Activated CD8-positive, alpha-beta T cell treated with anti-CD3 and anti-CD28 coated beads, Interleukin-2, amount 10 ng/mL, durations not matched to agents 7 days and 5 days (primary cell): ENCODE data around the gene AREL1. TPM values are rescaled to one million over a fixed set of nuclear protein-coding genes. Genes with fewer than 3 reads are reported as not detected.

Experiments used
- ATAC-seq: fragments of 150-1000 bp; cut with Tn5 transposase; one replicate; pipeline ENCODE4 v1.10.0; 2021; ENCODE audit warnings: moderate library complexity
- CTCF ChIA-PET: fragments of 350-600 bp; sonication (Branson Sonifier 250); formaldehyde crosslinking; loops from one replicate; lab custom pipeline; 2021; ENCODE audit warnings: antibody characterized with exemption; lab: Charles Lee
- POLR2A ChIA-PET: fragments of 350-600 bp; sonication (Branson Sonifier 250); formaldehyde crosslinking; loops from one replicate; lab custom pipeline; 2021; ENCODE audit warnings: antibody characterized with exemption; lab: Charles Lee
- DNase-seq: peaks from one replicate; pipeline ENCODE4 v3.0.0-alpha.2; 2020
- H3K27ac Mint-ChIP-seq: one replicate; pipeline ENCODE4 v1.8.0; 2021; ENCODE audit warnings: mild to moderate bottlenecking, mixed read lengths
- H3K27me3 Mint-ChIP-seq: one replicate; pipeline ENCODE4 v1.8.0; 2021; ENCODE audit warnings: low read depth, mixed read lengths
- H3K36me3 Mint-ChIP-seq: one replicate; pipeline ENCODE4 v1.8.0; 2021; ENCODE audit warnings: low read depth, mixed read lengths
- H3K4me1 Mint-ChIP-seq: one replicate; pipeline ENCODE4 v1.8.0; 2021; ENCODE audit warnings: low read depth, mixed read lengths
- H3K4me3 Mint-ChIP-seq: one replicate; pipeline ENCODE4 v1.8.0; 2021; ENCODE audit warnings: mild to moderate bottlenecking, mixed read lengths
- H3K9me3 Mint-ChIP-seq: one replicate; pipeline ENCODE4 v1.8.0; 2022; ENCODE audit warnings: mixed read lengths; ENCODE audit not compliant: insufficient read depth
- total RNA-seq, 2 experiments: library from RNA; stranded (reverse); gene quantifications; one replicate each; pipeline ENCODE4 v1.2.3, GENCODE V29; 2021

AREL1 gene
- total RNA-seq, 2 experiments from 2014 or later, result 44.1 to 44.9 TPM

DNA sequence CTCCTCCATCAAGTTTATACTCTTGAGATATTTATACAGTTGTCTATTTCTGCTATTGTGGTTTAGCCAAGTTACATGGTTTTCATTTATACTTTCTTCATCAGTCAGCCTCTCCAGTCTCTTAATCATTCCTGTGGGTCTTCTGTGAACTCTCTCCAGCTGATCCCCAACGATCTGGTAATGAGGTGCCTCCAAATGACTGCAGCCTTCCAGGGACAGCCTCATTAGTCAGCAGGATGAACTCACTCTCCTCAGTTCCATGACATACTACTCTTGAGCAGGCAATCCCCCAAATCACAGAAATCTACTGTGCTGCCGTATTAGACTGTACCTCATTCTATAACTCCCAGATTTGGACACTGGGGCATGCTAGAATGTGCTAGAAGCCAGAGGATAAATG is 15.3 kb downstream of the AREL1 start:
- H3K27me3 Mint-ChIP-seq, result no peaks in the 10 kb centered on the region
- peaks cover 7% of the 10 kb centered on the region for H3K4me1 Mint-ChIP-seq
- peaks cover 18% of the 10 kb centered on the region for H3K36me3 Mint-ChIP-seq
- H3K9me3 Mint-ChIP-seq, result peaks cover under 1% of the 10 kb centered on the region
- H3K4me3 Mint-ChIP-seq, result no peak overlapping the region
- no peak for DNase-seq
- peak overlapping the region; percentile 44 for H3K27ac Mint-ChIP-seq
- POLR2A ChIA-PET, result no interaction called here
- CTCF ChIA-PET, result no interaction called here
- ATAC-seq, result no peak

DNA sequence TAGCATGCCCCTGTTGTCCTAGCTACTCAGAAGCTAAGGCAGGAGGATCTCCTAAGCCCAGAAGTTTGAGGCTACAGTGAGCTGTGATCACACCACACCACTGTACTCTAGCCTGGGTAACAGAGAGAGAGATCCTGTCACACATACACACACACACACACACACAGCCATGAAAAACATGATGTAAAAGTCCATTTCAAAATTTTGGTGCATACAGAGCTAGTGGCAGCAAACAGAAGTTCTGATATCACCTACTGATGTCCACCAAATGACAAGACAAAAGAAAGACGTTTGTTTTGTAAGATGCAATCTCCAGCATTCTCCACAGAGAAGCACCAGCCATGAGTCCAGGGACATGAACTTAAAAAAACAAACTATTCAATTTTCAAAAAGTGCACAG is 15.9 kb downstream of the AREL1 start:
- Mint-ChIP-seq H3K4me3 (no peak overlapping the region), H3K4me1 (peaks cover 7% of the 10 kb centered on the region), H3K27ac (no peak overlapping the region), H3K36me3 (peaks cover 16% of the 10 kb centered on the region), H3K9me3 (no peaks in the 10 kb centered on the region), H3K27me3 (no peaks in the 10 kb centered on the region)
- DNase-seq, result no peak
- POLR2A ChIA-PET, result no interaction called here
- CTCF ChIA-PET, result no interaction called here
- ATAC-seq, result no peak

DNA sequence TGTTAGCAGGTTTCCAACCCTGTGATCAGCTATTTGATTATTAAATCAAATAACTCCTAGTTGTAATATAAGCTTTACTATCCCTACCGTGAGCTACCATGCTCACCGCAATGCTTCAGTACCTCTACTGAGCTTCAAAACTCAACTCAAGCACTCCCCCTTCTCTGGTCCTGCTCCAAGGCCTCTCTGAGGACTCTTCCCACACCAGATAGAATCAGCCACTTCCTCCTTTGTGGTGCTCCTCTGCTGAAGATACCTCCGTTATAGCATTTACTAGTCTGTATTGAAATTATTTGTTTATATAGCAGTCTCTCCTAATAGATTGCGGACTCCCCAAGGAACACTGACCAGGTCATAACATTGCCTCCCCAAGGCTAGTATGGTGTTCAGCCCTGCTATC is 17.5 kb downstream of the AREL1 start:
- Mint-ChIP-seq H3K4me1 (peaks cover 7% of the 10 kb centered on the region), H3K4me3 (no peak overlapping the region), H3K9me3 (no peaks in the 10 kb centered on the region), H3K36me3 (peaks cover 13% of the 10 kb centered on the region), H3K27ac (peak overlapping the region; percentile 18), H3K27me3 (no peaks in the 10 kb centered on the region)
- ATAC-seq (no peak), DNase-seq (no peak)
- ChIA-PET CTCF (no interaction called here), POLR2A (no interaction called here)

DNA sequence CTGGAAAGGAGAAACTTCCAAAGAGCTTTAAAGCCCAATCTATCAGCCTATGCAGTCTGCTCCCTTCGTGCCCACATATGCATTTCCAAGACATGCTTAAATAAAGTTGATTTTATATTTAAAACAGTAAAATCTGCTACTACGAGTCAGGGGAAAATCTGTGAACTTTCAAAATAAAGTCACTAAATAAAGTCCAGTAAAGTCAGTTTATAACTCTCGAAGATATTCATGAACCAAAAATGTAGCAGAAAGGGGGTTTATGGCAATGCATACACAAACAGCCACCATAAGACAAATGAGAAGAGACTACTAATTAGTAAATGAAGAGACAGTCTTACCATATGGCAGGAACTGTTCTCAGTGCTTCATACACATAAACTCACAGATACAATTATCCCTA is 19.7 kb downstream of the AREL1 start:
- no peak overlapping the region for H3K4me3 Mint-ChIP-seq
- peaks cover 7% of the 10 kb centered on the region for H3K4me1 Mint-ChIP-seq
- DNase-seq (no peak), ATAC-seq (no peak)
- H3K9me3 Mint-ChIP-seq, result no peaks in the 10 kb centered on the region
- H3K27ac Mint-ChIP-seq, result no peak overlapping the region
- H3K27me3 Mint-ChIP-seq, result no peaks in the 10 kb centered on the region
- ChIA-PET CTCF (no interaction called here), POLR2A (no interaction called here)
- H3K36me3 Mint-ChIP-seq, result peaks cover 25% of the 10 kb centered on the region

DNA sequence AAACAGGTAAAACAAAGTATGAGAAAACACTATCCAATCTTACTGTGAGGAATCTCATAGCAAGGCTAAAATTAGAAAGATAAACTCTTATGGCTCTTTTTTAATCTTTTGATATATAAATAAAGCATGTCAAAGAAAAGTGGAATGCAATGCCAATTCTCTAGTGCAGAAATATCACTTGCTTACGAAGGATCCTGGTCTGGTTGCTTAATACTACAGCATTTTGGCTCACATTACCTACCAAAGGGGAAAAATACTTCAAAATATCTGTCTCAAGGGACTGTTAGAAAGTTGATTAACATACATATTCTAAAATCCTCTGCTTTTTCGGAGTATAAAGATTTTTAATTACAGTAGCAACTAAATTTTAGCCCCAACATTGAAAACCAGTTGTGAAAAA is 21.4 kb downstream of the AREL1 start:
- no peaks in the 10 kb centered on the region for H3K9me3 Mint-ChIP-seq
- DNase-seq (no peak), ATAC-seq (no peak)
- POLR2A ChIA-PET, result no interaction called here
- no peak overlapping the region for H3K27ac Mint-ChIP-seq
- CTCF ChIA-PET, result no interaction called here
- no peak overlapping the region for H3K4me3 Mint-ChIP-seq
- no peaks in the 10 kb centered on the region for H3K27me3 Mint-ChIP-seq
- peaks cover 21% of the 10 kb centered on the region for H3K36me3 Mint-ChIP-seq
- peaks cover 7% of the 10 kb centered on the region for H3K4me1 Mint-ChIP-seq

DNA sequence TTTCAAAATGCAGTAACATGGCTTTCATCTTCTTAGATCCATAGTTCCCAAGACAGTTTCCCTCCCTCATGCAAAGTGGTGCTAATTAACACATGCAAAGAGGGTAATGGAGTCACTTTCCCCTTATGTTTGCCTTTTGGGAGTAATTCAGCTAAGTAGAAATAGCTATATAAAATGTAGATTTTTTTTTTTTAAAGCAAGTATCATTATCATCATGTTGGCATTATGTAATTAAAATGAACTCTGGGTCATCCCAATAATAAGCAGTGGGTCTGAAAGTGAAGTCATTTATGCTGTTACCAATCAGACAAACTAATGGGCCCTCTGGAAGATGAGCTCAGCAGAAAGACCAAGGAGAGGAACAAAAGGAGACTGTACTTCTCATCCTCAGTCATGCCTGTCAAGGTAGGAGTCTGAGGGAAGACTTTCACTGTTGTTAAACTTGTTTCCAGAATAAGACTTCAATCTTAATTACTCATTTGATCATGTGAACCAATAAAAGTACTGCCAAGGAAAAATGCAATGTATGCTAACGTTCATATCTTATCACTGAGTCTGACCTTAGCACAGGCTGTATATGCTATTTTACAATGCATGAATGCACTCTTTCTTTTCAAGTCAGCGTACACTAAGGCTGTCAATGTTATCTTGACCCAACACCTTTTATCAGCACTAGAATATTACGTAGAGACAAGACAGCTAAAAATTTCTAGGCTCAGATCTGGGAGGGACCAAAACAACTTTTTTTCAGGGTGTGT is 26.8 kb downstream of the AREL1 start:
- Mint-ChIP-seq H3K36me3 (peaks cover 51% of the 10 kb centered on the region), H3K4me3 (no peak overlapping the region), H3K9me3 (no peaks in the 10 kb centered on the region), H3K4me1 (peaks cover 19% of the 10 kb centered on the region), H3K27ac (no peak overlapping the region), H3K27me3 (no peaks in the 10 kb centered on the region)
- ATAC-seq, result no peak
- ChIA-PET CTCF (interaction anchor here (0.9 to 3.8 kb wide), 2 partner anchors 14 to 75 kb away, joined by 3 to 14 read pairs; partner anchors contain the start of gene LTBP2), POLR2A (no interaction called here)
- DNase-seq, result no peak

DNA sequence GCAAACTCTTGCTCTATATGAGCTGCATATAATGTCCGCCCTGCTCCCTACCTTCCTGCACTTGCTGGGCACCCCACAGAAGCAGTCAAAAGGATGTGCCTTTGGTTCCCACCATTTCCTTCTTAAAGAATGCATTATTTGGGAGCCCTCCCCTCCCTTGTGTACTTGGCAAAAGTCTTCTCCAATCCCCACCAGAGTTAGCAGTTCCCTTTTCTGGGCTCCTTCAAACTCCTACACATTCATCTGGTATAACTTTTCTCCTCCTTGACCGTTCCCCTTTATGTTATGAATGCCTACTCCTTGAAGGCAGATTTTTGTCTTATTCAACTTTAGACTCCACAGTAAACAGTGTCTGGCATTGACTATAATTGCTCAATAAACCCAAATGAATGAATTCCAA is 27.8 kb downstream of the AREL1 start:
- no peaks in the 10 kb centered on the region for H3K9me3 Mint-ChIP-seq
- peaks cover 19% of the 10 kb centered on the region for H3K4me1 Mint-ChIP-seq
- ATAC-seq (no peak), DNase-seq (no peak)
- H3K27ac Mint-ChIP-seq, result no peak overlapping the region
- peaks cover 52% of the 10 kb centered on the region for H3K36me3 Mint-ChIP-seq
- H3K4me3 Mint-ChIP-seq, result no peak overlapping the region
- H3K27me3 Mint-ChIP-seq, result no peaks in the 10 kb centered on the region
- CTCF ChIA-PET, result interaction anchor here (1.3 to 3.8 kb wide), 2 partner anchors 74 to 76 kb away, joined by 3 to 14 read pairs; partner anchors contain the start of gene LTBP2
- POLR2A ChIA-PET, result no interaction called here

DNA sequence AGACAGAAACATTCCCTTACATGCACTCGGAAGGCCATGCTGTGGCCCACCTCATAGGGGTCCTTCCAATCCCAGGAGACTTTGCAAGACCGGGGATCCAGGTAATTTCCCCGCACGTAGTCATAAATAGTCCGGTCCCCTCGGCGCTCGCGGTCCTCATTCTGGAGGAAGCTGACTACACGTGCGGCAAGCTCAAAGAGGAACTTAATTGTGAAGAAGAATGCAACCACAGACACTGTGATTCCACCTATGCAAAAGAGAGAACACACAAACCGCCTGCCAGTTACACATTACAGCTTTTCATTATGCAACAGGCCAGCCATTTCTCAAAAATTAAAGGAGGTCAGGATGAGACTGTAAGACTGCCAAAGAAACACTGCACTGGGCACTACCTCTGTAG is 28.4 kb downstream of the AREL1 start:
- H3K4me3 Mint-ChIP-seq, result no peak overlapping the region
- no peak for ATAC-seq
- H3K27ac Mint-ChIP-seq, result no peak overlapping the region

DNA sequence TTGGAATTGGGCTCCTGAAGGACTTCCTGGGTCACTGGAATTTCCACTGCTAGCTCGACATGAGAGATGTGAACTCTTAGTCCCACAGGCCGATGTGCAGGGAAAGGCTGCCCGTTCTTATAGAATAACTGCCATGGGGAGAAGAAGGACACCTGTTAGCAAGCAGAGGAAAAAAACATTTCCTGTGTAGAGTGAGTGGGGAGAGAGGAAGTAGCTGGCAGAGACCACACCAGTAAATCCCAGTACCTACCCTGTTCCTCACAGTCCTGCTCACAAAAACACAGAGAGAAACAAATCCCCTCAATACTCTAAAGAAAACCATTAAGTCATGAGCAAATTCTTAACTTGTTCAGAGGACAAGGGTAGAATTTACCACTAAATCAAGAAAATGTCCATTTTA is 29.5 kb downstream of the AREL1 start:
- peaks cover 48% of the 10 kb centered on the region for H3K36me3 Mint-ChIP-seq
- peak overlapping the region; percentile 18 for H3K27ac Mint-ChIP-seq
- ATAC-seq (no peak), DNase-seq (no peak)
- no peaks in the 10 kb centered on the region for H3K9me3 Mint-ChIP-seq
- POLR2A ChIA-PET, result no interaction called here
- CTCF ChIA-PET, result interaction anchor here (1.3 to 3.8 kb wide), 2 partner anchors 72 to 121 kb away, joined by 3 to 14 read pairs; partner anchors contain the start of gene LTBP2
- peaks cover 19% of the 10 kb centered on the region for H3K4me1 Mint-ChIP-seq
- no peak overlapping the region for H3K4me3 Mint-ChIP-seq
- no peaks in the 10 kb centered on the region for H3K27me3 Mint-ChIP-seq

More for the DNA sequence above, 28.4 kb downstream of the AREL1 start:
- H3K9me3 Mint-ChIP-seq, result no peaks in the 10 kb centered on the region
- no peaks in the 10 kb centered on the region for H3K27me3 Mint-ChIP-seq
- ChIA-PET POLR2A (no interaction called here), CTCF (interaction anchor here (1.3 to 3.8 kb wide), 3 partner anchors 73 to 120 kb away, joined by 3 to 14 read pairs (median 3); partner anchors contain the start of gene LTBP2)
- H3K36me3 Mint-ChIP-seq, result peaks cover 52% of the 10 kb centered on the region
- peaks cover 19% of the 10 kb centered on the region for H3K4me1 Mint-ChIP-seq
- DNase-seq, result no peak

DNA sequence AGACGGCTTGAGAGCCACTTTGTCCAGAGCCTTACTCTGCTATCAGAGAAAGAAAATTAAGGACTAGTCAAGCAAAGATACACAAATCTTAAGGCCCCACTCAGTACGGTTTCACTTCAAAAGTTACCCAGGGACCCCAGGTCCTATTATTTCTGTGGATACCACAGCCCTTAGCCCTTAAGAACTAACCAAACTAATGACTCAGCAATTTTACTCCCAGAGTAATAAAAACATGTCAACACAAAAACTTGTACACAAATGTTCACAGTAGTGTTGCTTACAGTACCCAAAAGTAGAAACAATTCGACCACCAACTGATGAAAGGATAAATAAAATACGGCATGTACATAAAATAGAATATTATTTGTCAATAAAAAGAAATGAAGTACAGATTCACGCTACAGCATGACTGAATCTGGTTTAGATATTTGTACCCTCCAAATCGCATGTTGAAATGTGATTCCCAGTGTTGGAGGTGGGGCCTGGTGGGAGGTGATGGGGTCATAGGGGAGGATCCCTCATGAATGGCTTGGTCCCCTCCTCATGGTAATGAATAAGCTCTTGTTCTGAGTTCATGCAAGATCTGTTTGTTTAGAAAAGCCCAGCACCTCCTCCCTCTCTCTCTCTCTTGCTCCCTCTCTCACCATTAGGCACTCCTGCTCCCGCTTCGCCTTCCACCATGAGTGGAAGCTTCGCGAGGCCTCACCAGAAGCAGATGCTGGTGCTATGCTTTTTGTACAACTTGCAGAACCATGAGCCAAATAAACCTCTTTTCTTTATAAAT is 30.5 kb downstream of the AREL1 start:
- DNase-seq (no peak), ATAC-seq (no peak)
- POLR2A ChIA-PET, result no interaction called here
- H3K27me3 Mint-ChIP-seq, result no peaks in the 10 kb centered on the region
- H3K27ac Mint-ChIP-seq, result no peak overlapping the region
- H3K36me3 Mint-ChIP-seq, result peaks cover 46% of the 10 kb centered on the region
- no peak overlapping the region for H3K4me3 Mint-ChIP-seq
- CTCF ChIA-PET, result interaction anchor here (1.2 kb wide), 1 partner anchor 15 kb away, joined by 4 read pairs; no protein-coding TSS in a partner anchor
- H3K4me1 Mint-ChIP-seq, result peaks cover 19% of the 10 kb centered on the region
- H3K9me3 Mint-ChIP-seq, result no peaks in the 10 kb centered on the region

DNA sequence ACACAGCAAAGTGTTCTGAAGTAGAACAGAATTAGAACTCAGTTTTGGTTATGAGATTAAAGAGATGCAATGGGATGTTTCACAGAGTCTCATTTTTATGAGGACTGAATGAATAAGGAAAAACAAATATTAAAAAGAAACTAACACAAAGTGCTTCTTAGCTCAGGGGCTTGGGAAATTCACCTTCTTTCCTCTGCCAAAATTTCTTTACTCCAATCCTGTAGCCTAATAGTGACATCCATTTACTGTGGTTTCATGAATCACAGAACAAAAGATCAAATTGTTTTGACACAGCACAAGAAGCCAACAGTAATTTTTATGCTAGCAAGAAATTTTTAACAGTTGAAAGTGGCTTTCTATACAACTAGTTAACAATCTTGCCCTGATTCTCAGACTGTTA is 37.7 kb downstream of the AREL1 start:
- no peaks in the 10 kb centered on the region for H3K9me3 Mint-ChIP-seq
- ATAC-seq, result no peak
- no peaks in the 10 kb centered on the region for H3K27me3 Mint-ChIP-seq
- H3K36me3 Mint-ChIP-seq, result peaks cover 45% of the 10 kb centered on the region
- no peaks in the 10 kb centered on the region for H3K4me1 Mint-ChIP-seq
- ChIA-PET CTCF (no interaction called here), POLR2A (no interaction called here)
- no peak overlapping the region for H3K4me3 Mint-ChIP-seq
- no peak for DNase-seq
- H3K27ac Mint-ChIP-seq, result no peak overlapping the region

DNA sequence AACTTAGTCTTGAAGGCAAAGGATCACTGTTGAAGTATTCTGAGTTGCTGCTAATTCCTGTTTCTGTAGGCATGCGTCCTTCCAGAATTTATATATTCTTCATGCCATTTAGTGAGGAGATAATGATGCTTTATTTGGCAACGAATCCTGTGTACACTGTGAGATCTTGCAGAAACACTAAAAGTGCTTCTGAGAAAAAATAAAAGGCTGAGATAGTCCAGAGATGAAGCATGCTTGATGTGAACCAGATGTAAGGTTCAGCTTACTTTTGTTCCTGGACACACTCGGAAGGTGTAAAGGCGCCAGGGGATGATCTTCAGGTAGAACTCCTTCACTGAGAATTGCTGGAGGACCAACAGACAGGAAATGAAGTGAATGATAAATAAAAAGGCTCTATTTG is 39.1 kb downstream of the AREL1 start:
- ChIA-PET POLR2A (no interaction called here), CTCF (no interaction called here)
- H3K27ac Mint-ChIP-seq, result no peak overlapping the region
- ATAC-seq (no peak), DNase-seq (no peak)
- no peak overlapping the region for H3K4me3 Mint-ChIP-seq
- no peaks in the 10 kb centered on the region for H3K27me3 Mint-ChIP-seq
- H3K9me3 Mint-ChIP-seq, result no peaks in the 10 kb centered on the region
- H3K4me1 Mint-ChIP-seq, result no peaks in the 10 kb centered on the region
- H3K36me3 Mint-ChIP-seq, result peaks cover 53% of the 10 kb centered on the region
